Trophoblast cell (in vitro differentiated cells and primary cell): ENCODE results near the gene ATP8A2.
"Not testable (repeated sequence)": the region's sequence is repeated elsewhere in the genome, so short reads cannot be mapped to it uniquely, and the experiment has no call there.

Source experiments
- DNase-seq, 2 donors: peaks; one replicate each; pipeline ENCODE4 v3.0.0-alpha.2; 2016
- H2AFZ ChIP-seq: 2 replicates; pipeline ENCODE4 v1.6.1; 2013; ENCODE audit warnings: low read length, moderate library complexity, mild to moderate bottlenecking; ENCODE audit not compliant: insufficient read depth, poor library complexity
- H2AK5ac ChIP-seq: 2 replicates; pipeline ENCODE4 v1.6.1; 2013; ENCODE audit warnings: mild to moderate bottlenecking, low read length
- H2BK120ac ChIP-seq: 2 replicates; pipeline ENCODE4 v1.6.1; 2013; ENCODE audit warnings: low read length, mild to moderate bottlenecking, moderate library complexity; ENCODE audit not compliant: insufficient read depth, poor library complexity
- H2BK12ac ChIP-seq: 2 replicates; pipeline ENCODE4 v1.6.1; 2013; ENCODE audit warnings: mild to moderate bottlenecking, low read length, moderate library complexity
- H2BK5ac ChIP-seq: 2 replicates; pipeline ENCODE4 v1.6.1; 2013; ENCODE audit warnings: low read length, low read depth, moderate library complexity, mild to moderate bottlenecking; ENCODE audit not compliant: poor library complexity
- H3K14ac ChIP-seq: 2 replicates; pipeline ENCODE4 v1.6.1; 2013; ENCODE audit warnings: mild to moderate bottlenecking, low read length
- H3K18ac ChIP-seq: 2 replicates; pipeline ENCODE4 v1.6.1; 2013; ENCODE audit warnings: mild to moderate bottlenecking, low read length
- H3K23ac ChIP-seq: 2 replicates; pipeline ENCODE4 v1.6.1; 2013; ENCODE audit warnings: low read length
- H3K27ac ChIP-seq: 2 replicates; pipeline ENCODE4 v1.5.1; 2013; ENCODE audit warnings: low read depth, mild to moderate bottlenecking, inconsistent platforms, low read length, moderate library complexity
- H3K27me3 ChIP-seq: 2 replicates; pipeline ENCODE4 v1.6.1; 2013; ENCODE audit warnings: inconsistent platforms, mild to moderate bottlenecking, low read length, moderate library complexity; ENCODE audit not compliant: insufficient read depth
- H3K36me3 ChIP-seq, 2 experiments: 1 replicate in 1 of 2; 2 replicates in 1 of 2; pipeline ENCODE4 v1.6.1; 2013; ENCODE audit warnings: low read length in 2 of 2, mild to moderate bottlenecking in 2 of 2, moderate library complexity in 1 of 2; ENCODE audit not compliant: insufficient read depth in 2 of 2, control insufficient read depth in 1 of 2
- H3K4ac ChIP-seq: 2 replicates; pipeline ENCODE4 v1.6.1; 2013; ENCODE audit warnings: low read depth, mild to moderate bottlenecking, low read length, moderate library complexity
- H3K4me1 ChIP-seq, 2 experiments: 1 replicate in 1 of 2; 2 replicates in 1 of 2; pipeline ENCODE4 v1.6.1; 2013; ENCODE audit warnings: low read length in 2 of 2, mild to moderate bottlenecking in 2 of 2, moderate library complexity in 1 of 2; ENCODE audit not compliant: insufficient read depth in 2 of 2, control insufficient read depth in 1 of 2
- H3K4me2 ChIP-seq: 2 replicates; pipeline ENCODE4 v1.6.1; 2013; ENCODE audit warnings: inconsistent platforms, mild to moderate bottlenecking, low read length, moderate library complexity
- H3K4me3 ChIP-seq: 2 replicates; pipeline ENCODE4 v1.5.1; 2013; ENCODE audit warnings: mild to moderate bottlenecking, low read depth, low read length, inconsistent platforms
- H3K79me1 ChIP-seq: one replicate; pipeline ENCODE4 v1.6.1; 2013; ENCODE audit warnings: low read length
- H3K79me2 ChIP-seq: 2 replicates; pipeline ENCODE4 v1.6.1; 2013; ENCODE audit warnings: low read length, mild to moderate bottlenecking; ENCODE audit not compliant: control insufficient read depth, insufficient read depth, poor library complexity
- H3K9ac ChIP-seq: 2 replicates; pipeline ENCODE4 v1.6.1; 2013; ENCODE audit warnings: mild to moderate bottlenecking, low read length
- H3K9me3 ChIP-seq: 2 replicates; pipeline ENCODE4 v1.6.1; 2013; ENCODE audit warnings: low read depth, mild to moderate bottlenecking, control low read depth, inconsistent platforms, low read length; ENCODE audit not compliant: insufficient read depth
- H4K12ac ChIP-seq: 2 replicates; pipeline ENCODE4 v1.6.1; 2013; ENCODE audit warnings: low read depth, mild to moderate bottlenecking, low read length, moderate library complexity
- H4K8ac ChIP-seq: 2 replicates; pipeline ENCODE4 v1.6.1; 2013; ENCODE audit warnings: low read depth, mild to moderate bottlenecking, low read length, moderate library complexity
- H4K91ac ChIP-seq: one replicate; pipeline ENCODE4 v1.6.1; 2013; ENCODE audit warnings: low read depth, mild to moderate bottlenecking, low read length, moderate library complexity
- WGBS: extraction: QIAGEN DNeasy Blood & Tissue Kit; methylation state at CpG from one replicate; pipeline ENCODE4 v1.1.7; 2013; ENCODE audit warnings: missing lambda C conversion rate; ENCODE audit not compliant: insufficient read length, insufficient coverage; ENCODE audit errors: extremely low coverage; 5-methylcytosine and 5-hydroxymethylcytosine counted together

ATP8A2 gene

GRCh38 chr13:25561812-25562211 is 190.0 kb downstream of the ATP8A2 start:
- no peaks in the 10 kb centered on the region for H3K36me3 ChIP-seq
- H2BK12ac ChIP-seq, result no peak overlapping the region
- no peak overlapping the region for H2BK120ac ChIP-seq
- no peaks in the 10 kb centered on the region for H3K9me3 ChIP-seq
- H2AK5ac ChIP-seq, result no peak overlapping the region
- no peak overlapping the region for H3K4ac ChIP-seq
- no peak overlapping the region for H3K4me2 ChIP-seq
- no peak overlapping the region for H4K12ac ChIP-seq
- no peak overlapping the region for H3K23ac ChIP-seq
- H3K79me1 ChIP-seq, result no peaks in the 10 kb centered on the region
- no peaks in the 10 kb centered on the region for H3K79me2 ChIP-seq
- no peak overlapping the region for H3K9ac ChIP-seq
- no peak overlapping the region for H4K8ac ChIP-seq
- DNase-seq, result no peak
- H2AFZ ChIP-seq, result no peak overlapping the region
- H3K27ac ChIP-seq, result no peak overlapping the region
- H2BK5ac ChIP-seq, result no peak overlapping the region
- H4K91ac ChIP-seq, result no peak overlapping the region
- no CpG with 5 or more reads among the region's 7 CpGs for WGBS
- no peaks in the 10 kb centered on the region for H3K4me1 ChIP-seq
- H3K27me3 ChIP-seq, result no peaks in the 10 kb centered on the region
- H3K14ac ChIP-seq, result no peak overlapping the region
- H3K4me3 ChIP-seq, result no peak overlapping the region
- H3K18ac ChIP-seq, result no peak overlapping the region

- H2BK5ac ChIP-seq, result no peak overlapping the region
- no peak overlapping the region for H4K91ac ChIP-seq
- no peak for DNase-seq
- H3K4ac ChIP-seq, result no peak overlapping the region
- H2AK5ac ChIP-seq, result no peak overlapping the region
- no peak overlapping the region for H3K4me3 ChIP-seq
- no peaks in the 10 kb centered on the region for H3K4me1 ChIP-seq
- WGBS, result no CpG with 5 or more reads among the region's 14 CpGs
- no peaks in the 10 kb centered on the region for H3K36me3 ChIP-seq
- no peak overlapping the region for H3K14ac ChIP-seq
- H2AFZ ChIP-seq, result no peak overlapping the region
- no peak overlapping the region for H2BK120ac ChIP-seq
- no peak overlapping the region for H4K8ac ChIP-seq
- no peak overlapping the region for H3K18ac ChIP-seq
- H2BK12ac ChIP-seq, result no peak overlapping the region
- no peak overlapping the region for H3K9ac ChIP-seq
- no peak overlapping the region for H3K4me2 ChIP-seq
- no peaks in the 10 kb centered on the region for H3K27me3 ChIP-seq
- no peak overlapping the region for H4K12ac ChIP-seq
- H3K27ac ChIP-seq, result no peak overlapping the region
- H3K79me2 ChIP-seq, result no peaks in the 10 kb centered on the region
- no peaks in the 10 kb centered on the region for H3K9me3 ChIP-seq
- no peak overlapping the region for H3K23ac ChIP-seq
- H3K79me1 ChIP-seq, result no peaks in the 10 kb centered on the region
These were observed 198.4 kb downstream of the ATP8A2 start for GRCh38 chr13:25570185-25570584.

- WGBS, result no CpG with 5 or more reads among the region's 2 CpGs
- Histone ChIP-seq H2BK5ac (no peak overlapping the region), H3K9me3 (no peaks in the 10 kb centered on the region), H4K91ac (no peak overlapping the region), H2AK5ac (no peak overlapping the region), H3K4ac (no peak overlapping the region), H2BK12ac (no peak overlapping the region), H3K79me2 (no peaks in the 10 kb centered on the region), H3K14ac (no peak overlapping the region), H3K27ac (no peak overlapping the region), H3K18ac (no peak overlapping the region), H3K79me1 (no peaks in the 10 kb centered on the region), H3K4me1 (no peaks in the 10 kb centered on the region), H3K9ac (no peak overlapping the region), H2AFZ (no peak overlapping the region), H3K4me3 (no peak overlapping the region), H2BK120ac (no peak overlapping the region), H4K8ac (no peak overlapping the region), H3K23ac (no peak overlapping the region), H3K27me3 (no peaks in the 10 kb centered on the region), H3K36me3 (no peaks in the 10 kb centered on the region), H3K4me2 (no peak overlapping the region), H4K12ac (no peak overlapping the region)
- DNase-seq, result no peak
These were observed 199.5 kb downstream of the ATP8A2 start for GRCh38 chr13:25571237-25571636.

- no CpG with 5 or more reads among the region's 8 CpGs for WGBS
- H2BK12ac ChIP-seq, DNase-seq, H3K27me3 ChIP-seq, H2BK120ac ChIP-seq, H3K79me1 ChIP-seq, H3K4ac ChIP-seq, H4K91ac ChIP-seq, H3K36me3 ChIP-seq, H2AK5ac ChIP-seq, H3K18ac ChIP-seq, H3K4me3 ChIP-seq, H3K9me3 ChIP-seq, H2BK5ac ChIP-seq, H3K79me2 ChIP-seq, H3K4me1 ChIP-seq, H3K9ac ChIP-seq, H4K12ac ChIP-seq, H3K4me2 ChIP-seq, H3K27ac ChIP-seq, H4K8ac ChIP-seq, H3K23ac ChIP-seq, H3K14ac ChIP-seq, H2AFZ ChIP-seq: not testable (repeated sequence)
These were observed 200.4 kb downstream of the ATP8A2 start for GRCh38 chr13:25572171-25572570.
